ENCODE measurements around the gene FAHD2A.
"Not testable (repeated sequence)": the region's sequence is repeated elsewhere in the genome, so short reads cannot be mapped to it uniquely, and the experiment has no call there.

Gene FAHD2A

DNA sequence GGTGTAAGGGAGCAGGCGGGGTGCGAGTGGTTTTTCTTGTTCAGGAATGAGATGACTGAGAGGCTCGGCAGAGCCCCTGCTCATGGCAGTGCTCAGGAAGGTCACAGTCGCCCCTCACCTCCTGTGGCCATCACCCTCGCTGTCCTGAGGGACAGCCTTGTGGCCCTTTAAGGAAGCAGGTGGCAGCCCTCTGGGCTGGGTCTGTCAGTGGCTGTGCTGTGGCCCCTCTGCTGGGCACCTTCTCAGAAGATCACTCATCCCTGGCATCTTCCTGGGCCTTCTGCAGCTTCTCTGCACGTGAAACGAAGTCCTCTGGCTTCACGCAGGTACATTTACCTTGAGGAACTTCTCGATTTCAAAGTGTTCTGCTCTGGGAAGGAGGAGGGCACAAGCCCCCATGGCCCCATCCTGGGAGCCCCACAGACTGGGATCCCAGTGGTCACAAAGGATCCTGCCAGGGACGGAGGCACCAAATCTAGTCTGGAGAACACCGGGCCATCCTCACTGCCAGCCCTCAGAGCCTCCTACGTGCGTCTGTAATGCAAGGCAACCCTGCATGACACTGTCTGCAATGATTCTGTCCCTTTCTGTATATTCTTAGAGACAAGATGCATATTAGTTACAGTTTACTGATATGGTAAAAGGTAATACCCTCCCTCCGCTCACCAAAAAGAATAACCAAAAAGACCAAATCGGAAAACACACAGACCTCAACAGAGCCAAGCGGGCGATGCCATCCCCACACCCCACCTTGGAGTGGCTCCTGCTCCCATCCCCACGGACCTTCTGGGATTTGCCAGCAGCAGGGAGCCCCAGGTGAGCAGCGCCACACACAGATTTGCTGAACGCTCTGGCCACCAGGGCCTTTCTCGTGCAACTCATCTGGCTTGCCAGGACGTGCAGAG lies 25.9 kb upstream of the FAHD2A start:
- DNase-seq, result no peak

DNA sequence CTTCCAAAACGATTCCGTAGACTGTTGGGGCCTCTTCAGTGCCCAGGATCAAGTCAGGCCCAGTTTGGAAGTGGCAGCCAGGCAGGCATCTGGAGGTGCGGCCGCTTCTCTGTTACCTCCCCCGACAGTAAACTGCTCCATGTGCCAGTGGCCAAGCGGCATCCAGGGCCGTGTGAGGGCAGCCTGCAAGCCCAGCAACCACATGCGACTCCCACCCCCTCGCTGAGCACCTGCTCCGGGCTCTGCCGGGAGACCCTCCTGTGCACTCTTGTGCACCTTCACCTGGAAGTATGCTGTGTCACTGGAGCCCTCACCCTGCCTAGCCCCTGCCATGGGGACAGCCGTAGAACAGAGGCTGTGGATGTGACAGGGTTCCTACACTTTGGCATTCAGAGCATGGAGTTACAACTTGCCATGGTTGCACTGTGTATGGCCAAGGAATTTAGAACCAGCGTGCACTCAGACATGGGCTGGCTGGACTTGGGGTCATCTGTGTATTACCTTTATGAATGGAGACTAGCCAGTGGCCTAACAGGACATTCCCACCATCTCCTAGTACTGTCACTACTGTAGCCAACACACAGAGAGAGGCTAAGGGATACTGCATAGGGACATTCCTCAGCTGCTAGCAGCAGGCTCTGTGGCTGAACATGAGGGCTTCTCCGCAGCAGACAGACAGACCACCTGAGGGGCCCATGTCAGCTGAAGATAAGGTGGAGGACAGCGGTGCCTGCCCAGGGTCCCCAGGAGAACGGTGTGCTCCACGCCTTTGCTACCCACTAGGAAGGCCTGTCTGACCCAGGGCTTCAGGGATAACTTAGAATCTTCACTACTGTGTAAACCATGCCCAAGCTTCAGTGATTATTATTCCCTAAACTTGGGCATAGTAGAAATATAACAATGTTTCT lies 25.0 kb upstream of the FAHD2A start:
- no peak for DNase-seq

DNA sequence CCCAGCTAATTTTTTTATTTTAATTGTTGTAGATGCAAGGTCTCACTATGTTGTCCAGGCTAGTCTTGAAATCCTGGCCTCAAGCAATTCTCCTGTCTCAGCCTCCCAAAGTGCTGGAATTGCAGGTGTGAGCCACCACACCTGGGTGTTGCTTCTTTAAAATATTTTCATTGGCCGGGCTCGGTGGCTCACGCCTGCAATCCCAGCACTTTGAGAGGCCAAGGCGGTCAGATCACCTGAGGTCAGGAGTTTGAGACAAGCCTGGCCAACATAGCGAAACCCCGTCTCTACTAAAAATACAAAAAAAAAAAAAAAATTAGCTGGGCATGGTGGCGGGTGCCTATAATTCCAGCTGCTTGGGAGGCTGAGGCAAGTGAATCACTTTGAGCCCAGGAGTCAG lies 24.2 kb upstream of the FAHD2A start:
- DNase-seq, result not testable (repeated sequence)

DNA sequence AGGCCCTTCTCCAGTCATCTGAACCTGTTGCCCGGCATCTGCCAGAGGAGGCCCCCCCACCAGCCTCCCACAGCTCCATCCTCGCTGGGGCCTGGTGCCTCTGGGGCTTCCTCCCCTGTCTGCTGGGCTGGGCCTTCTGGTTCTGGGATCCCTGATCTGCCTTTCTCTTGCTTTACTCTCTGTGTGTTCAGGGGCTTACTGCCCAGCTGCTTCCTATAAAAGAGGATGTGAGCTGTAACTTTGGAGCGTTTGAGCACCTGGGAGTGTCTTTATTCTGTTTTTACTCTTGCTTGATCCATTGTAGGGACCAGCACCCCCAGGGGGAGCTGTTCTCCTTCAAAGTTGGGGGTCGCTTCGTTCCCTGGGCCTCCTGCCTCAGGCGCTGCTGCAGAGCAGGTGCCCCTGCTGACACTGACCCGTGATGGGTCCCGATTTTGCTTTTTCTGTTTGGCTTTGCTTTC lies 23.1 kb upstream of the FAHD2A start:
- no peak for DNase-seq

DNA sequence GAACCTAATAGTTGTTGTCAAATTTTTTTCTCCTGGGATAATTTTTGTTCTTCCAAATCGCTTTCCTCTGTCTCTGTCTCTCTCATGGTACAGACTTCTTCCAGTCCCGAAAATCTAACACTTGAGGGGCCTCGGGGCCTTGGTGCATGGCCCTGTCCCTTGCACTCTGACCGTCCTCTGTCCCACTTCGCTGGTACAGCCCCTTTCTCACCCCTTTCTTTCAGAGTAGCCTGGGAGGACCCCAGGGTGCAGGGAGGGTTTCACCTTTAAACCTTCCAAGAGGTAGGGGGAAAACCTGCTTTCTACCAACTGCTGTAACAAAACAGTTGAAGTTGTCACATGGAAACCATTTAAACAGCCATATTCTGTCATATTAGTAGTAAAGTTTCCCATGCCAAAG lies 22.2 kb upstream of the FAHD2A start:
- no peak for DNase-seq

DNA sequence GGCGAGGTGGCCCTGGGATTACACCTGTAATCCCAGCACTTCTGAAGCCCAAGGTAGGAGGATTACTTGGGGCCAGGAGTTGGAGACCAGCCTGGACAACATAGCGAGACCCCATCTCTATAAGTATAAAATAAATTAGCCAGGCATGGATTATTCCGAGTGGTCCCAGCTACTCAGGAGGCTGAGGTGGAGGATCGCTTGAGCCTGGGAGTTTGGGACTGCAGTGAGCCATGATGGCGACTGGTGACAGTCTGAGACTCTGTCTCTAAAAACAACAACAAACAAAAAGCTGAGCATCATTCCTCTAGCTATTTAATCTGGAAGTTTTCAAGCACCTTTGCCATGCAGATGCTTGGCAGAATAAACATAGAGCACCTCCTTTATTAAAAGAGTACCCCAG lies 21.8 kb upstream of the FAHD2A start:
- DNase-seq, result no peak

DNA sequence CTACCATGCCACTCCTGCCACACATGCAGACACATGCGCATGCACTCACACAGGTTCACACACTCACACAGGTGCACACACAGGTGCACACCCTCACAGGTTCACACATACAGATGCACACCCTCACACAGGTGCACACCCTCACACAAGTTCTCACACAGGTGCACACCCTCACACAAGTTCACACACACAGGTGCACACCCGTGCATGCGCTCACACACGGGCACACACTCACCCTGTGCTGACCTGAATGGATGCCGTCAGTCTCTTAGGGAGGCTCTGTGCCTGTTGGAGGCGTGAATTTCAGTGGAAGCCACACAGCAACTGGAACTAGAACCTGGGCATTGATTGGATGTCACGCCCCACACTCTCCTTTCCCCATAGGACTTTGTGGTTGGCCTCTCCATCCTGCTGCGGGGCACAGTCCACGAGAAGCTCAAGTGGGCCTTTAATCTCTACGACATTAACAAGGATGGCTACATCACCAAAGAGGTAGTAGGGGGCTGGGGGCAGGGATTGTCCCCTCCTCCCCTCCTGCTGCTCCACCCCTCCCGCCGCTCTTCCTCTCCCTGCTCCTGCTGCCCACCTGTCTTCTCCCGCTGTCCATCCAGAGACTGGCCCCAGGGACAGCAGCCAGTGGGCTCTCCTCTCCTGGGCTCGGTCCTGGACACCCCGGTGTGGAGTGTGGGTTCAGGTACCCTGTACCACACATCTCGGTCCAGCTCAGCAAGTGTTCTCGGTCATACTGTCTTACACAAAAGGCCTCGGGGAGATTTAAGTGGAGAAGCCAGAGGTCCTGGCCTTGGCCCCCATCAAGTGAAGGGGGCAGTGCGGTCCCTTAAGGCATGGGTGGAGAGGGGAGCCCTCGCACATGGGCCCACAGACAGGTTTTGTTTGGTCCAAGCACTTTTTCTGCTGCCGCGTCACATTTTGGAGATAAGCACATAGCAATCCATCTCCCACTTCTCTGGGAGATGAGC lies 21.0 kb upstream of the FAHD2A start:
- DNase-seq, result no peak

DNA sequence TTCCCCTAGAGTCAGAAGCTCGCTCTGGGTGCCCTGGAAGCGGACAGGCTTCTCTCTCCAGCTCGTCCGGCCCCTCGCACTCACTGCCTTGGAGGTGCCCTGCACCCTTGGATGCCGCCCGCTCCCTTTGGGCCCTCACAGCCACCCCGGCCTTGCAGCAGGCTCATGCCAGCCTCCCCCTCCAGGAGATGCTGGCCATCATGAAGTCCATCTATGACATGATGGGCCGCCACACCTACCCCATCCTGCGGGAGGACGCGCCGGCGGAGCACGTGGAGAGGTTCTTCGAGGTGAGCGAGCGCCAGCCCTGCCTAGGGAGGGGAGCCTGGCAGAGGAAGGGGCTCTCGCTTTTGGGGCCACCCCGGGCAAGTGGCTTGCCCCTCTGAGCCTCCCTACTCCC lies 20.3 kb upstream of the FAHD2A start:
- no peak for DNase-seq

DNA sequence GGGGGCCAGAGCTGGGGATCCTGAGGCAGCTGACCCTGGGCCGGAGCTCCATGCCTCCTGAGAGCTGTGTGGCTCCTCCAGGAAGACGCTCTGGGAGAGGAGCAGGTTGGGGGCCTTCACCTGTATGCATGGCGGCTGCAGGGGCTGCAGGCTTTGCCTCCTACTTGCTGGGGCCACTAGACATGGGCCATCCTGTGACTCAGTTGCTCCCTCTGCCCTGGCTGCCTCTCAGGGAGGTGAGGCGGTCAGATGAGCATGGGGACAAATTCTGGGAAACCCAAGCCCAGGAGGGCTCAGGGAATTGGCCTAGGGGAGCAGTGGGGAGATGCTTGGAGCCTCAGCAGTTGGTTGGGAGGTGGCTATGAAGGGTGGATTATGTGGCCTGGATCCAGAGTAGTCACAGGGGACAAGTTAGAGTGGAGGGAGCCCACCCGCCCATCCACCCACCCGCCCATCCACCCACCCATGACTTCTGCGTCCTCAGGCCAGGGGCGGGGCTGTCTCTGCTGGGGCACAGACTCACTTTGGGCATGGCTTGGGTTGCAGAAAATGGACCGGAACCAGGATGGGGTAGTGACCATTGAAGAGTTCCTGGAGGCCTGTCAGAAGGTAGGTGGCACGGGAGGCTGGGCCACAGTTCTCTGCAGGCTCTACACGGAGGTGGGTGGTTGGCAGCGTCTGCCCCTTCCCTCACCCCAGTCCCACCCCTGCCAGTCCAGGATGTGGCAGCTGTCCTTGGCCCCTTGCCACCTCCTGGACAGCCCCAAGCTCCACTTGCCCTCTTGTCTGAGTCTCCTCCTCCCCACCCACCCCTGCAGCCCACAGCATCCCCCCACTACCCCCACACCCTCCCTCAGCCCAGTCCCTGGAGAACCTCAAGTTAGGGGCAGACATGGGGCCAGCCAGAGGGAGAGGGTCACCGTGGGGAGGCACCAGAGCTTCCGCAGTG lies 19.5 kb upstream of the FAHD2A start:
- DNase-seq, result no peak

DNA sequence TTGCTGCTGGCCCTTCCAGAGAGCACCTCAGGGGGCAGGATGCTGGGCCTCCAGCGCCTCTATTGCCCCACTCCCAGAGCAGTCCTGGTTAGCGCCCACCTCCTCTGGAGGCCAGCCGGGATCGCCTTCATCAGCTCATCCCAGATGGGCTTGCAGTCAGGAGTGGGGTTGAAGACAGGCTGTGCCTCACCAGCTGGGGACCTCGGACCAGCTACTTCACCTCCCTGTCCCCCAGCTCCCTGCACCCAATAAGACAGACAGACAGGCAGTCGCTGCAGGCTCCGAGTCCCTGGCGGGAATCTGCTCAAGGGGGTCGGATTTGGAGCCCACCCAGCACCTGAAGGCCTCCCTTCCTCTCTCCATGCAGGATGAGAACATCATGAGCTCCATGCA lies 18.9 kb upstream of the FAHD2A start:
- DNase-seq, result no peak

DNA sequence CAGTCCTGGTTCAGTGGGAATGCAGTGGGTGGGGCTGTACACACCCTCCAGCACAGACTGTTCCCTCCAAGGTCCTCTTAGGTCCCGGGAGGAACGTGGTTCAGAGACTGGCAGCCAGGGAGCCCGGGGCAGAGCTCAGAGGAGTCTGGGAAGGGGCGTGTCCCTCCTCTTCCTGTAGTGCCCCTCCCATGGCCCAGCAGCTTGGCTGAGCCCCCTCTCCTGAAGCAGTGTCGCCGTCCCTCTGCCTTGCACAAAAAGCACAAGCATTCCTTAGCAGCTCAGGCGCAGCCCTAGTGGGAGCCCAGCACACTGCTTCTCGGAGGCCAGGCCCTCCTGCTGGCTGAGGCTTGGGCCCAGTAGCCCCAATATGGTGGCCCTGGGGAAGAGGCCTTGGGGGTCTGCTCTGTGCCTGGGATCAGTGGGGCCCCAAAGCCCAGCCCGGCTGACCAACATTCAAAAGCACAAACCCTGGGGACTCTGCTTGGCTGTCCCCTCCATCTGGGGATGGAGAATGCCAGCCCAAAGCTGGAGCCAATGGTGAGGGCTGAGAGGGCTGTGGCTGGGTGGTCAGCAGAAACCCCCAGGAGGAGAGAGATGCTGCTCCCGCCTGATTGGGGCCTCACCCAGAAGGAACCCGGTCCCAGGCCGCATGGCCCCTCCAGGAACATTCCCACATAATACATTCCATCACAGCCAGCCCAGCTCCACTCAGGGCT lies 17.5 kb upstream of the FAHD2A start:
- no peak for DNase-seq

DNA sequence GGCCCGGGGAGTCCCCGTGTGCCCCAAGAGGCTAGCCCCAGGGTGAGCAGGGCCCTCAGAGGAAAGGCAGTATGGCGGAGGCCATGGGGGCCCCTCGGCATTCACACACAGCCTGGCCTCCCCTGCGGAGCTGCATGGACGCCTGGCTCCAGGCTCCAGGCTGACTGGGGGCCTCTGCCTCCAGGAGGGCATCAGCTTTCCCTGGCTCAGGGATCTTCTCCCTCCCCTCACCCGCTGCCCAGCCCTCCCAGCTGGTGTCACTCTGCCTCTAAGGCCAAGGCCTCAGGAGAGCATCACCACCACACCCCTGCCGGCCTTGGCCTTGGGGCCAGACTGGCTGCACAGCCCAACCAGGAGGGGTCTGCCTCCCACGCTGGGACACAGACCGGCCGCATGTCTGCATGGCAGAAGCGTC lies 16.9 kb upstream of the FAHD2A start:
- no peak for DNase-seq

DNA sequence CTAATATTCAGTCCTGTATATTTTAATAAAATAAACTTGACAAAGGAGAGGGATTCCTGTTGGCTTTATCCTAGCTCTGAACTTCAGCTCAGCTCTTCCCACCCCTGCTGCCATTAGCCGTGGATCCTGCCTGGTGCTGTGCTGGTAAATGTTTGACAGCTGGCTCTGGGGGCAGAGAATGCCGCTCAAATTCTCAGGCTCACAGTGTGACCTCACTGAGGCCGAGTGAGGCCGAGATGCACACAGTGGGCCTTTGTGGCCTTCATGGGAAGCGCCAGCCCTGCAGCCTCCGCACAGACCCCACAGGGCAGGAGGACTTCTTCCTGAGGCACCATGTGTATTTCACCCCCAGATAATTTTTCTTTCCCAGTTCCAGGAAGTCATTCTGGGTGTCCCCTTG lies 16.5 kb upstream of the FAHD2A start:
- no peak for DNase-seq

DNA sequence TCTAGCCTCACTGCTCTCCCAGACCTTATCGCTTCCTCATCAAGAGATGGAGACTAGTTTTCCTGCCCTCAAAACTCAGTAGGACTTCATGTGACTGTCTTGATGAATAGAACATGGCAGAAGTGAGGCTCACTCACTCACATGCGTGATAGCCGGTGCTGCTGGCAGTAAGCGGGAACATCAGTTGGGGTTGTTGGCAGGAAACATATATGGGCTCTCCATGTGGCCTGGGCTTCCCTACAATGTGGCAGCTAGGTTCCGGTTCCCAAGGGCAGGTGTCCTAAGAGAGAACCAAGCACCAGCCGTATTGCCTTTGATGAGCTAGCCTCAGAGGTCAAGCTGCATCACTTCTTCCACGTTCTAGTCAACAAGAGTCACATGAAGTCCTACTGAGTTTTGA lies 15.2 kb upstream of the FAHD2A start:
- DNase-seq, result no peak

DNA sequence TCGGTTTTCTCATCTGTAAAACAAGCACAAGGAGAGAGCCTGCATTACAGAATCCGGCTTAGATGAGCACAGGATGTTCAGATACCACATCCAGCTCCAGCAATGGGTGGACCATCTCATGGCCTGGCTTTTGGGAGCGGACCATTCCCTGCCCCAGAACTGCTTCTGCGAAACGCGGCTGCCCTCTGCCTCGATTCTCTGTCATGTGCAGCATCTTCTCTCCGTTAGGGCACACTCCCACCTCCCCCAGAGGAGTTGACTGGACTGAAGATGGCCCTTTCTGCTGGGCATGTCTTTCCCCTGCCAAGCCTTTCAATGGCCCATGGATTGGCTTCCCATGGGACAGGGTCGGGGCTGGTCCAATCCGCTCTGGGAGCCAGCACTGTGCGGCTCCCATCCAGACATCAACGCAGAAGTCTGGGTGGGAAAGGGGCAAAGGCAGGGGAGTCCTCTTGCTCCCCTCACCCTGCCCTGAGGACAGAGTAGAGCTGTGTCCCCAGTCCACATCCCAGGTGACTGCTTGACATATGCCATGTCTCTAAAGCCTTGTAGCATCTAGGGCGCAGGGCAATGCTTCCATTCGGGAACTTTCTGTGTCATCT lies 14.3 kb upstream of the FAHD2A start:
- DNase-seq, result no peak

DNA sequence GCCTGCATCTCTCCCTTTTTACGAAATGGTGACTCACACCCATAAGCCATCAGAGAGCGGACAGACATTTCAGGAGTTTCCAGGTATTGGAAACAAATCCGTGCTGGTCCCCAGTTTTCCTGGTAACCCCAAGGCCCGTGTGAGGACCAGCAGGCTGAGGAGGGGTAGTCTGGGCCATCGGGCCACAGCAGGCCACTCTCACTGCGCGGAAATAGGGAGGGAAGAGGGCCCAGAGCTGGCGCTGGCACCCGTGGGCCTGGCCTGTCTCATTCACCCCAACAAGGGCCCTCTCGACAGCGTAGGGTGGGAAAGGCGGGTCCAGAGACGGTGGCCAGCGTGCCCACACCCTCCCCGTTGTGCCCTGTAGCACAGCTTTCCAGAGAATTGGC lies 13.7 kb upstream of the FAHD2A start:
- DNase-seq, result no peak

DNA sequence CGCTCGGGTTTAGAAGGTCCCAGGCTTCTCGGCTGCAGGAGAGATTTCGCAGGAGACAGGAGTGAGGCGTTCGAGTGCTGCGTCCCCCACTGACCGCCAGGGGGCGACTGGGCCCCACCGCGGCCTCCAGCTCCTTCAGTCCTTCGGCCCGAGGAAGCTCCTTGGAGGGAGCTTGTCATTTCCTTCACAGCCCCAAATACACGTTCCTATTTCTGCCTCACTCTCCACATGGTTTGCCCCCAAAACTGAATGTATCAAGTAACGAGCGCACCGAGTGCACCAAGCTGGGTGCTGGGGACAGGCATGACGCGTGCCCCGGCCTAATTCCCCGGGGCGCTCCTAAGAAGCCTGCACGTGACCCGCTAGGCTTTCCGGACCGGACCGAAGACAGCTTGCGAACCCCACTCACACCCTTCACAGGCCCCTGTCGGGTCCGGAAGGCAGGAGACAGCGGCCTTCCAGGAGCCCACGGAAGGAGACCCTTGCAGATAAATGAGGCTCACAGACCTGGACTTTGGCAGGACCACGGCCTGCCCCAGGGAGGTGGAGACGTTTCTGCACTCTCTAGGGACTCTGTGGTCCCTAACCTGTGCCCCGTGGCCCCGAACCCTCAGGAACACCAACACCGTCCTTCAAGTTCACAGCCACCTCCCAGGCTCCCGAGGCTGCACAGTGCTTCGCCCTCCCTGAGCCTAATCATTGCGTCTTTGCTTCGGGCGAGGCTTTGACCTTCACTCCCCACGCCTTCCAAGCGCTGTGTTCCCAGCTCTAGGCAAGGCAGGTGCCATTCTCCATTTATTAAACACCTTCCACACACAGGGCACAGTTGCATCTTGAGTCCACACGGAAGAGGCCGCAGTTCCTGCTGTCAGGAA lies 13.0 kb upstream of the FAHD2A start:
- peak in 1 of 2 experiments; percentile 51 for DNase-seq

DNA sequence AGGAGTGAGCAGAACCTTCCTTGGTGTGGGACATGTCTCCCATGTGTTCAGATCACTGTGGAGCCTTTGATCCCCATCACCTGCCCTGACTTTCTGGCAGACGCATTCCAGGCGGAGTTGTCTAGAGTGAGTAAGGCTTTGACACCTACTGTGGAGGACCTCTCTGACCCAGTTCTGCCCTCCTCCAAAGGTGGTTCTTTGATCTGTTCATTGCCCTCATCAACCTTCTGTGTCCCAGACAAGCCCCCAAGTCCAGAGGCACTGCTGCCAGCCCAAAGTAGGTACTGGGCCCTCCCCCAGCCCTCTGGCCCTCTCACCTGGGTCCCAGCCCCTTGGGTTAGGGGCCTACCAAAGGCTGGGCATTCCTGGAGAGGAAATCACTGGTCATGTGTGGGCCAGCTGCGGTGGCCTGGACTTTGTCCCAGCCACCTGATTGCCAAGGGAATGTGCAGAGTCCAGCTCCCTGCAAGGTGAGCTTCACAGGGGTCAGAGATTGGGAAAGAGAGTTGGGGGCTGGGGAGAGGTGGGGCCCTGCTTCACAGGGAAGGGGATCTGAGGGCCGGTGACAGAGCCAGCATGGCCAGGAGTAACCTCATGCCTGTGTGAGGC lies 12.1 kb upstream of the FAHD2A start:
- DNase-seq, result no peak

DNA sequence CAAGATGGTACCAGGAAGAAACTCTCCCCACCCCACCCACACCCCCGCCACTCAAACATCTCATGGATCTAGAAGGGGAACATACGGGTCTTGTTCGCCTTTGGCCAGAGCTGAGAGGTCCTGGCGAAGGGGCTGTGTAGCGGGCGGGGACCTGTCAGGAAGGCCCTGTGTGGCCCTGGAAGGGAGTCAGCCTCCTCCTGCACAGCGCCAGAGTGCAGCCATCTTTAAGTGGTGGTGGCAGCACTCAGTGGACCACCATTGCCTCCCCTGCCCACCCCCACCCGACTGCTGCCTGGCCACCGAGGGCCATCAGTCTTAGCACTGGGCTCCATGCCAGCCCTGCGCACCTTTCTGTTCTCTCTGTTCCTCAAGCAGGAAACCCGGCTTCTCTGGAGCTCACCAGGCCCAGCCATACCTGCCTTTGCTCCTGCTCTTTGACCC lies 11.6 kb upstream of the FAHD2A start:
- DNase-seq, result no peak
